Measurements from ENCODE around the gene ZDHHC14.

The ZDHHC14 gene

GRCh38 chr6:157471077-157471686 is 90.2 kb downstream of the ZDHHC14 start:
- DNase-seq, result no peak

GRCh38 chr6:157471895-157472686 is 91.1 kb downstream of the ZDHHC14 start:
- no peak for DNase-seq

GRCh38 chr6:157476797-157477196 is 95.8 kb downstream of the ZDHHC14 start:
- no peak for DNase-seq

GRCh38 chr6:157478926-157479325 is 97.9 kb downstream of the ZDHHC14 start:
- no peak for DNase-seq

GRCh38 chr6:157479464-157480303 is 98.7 kb downstream of the ZDHHC14 start:
- DNase-seq, result no peak

- DNase-seq, result no peak
Measured at GRCh38 chr6:157481189-157481864, 100.3 kb downstream of the ZDHHC14 start.

GRCh38 chr6:157481865-157482249 is 100.9 kb downstream of the ZDHHC14 start:
- DNase-seq, result no peak

- DNase-seq, result no peak
Measured at GRCh38 chr6:157483770-157484169, 102.8 kb downstream of the ZDHHC14 start.

GRCh38 chr6:157484181-157484580 is 103.2 kb downstream of the ZDHHC14 start:
- DNase-seq, result no peak

- no peak for DNase-seq
Measured at GRCh38 chr6:157486572-157486971, 105.6 kb downstream of the ZDHHC14 start.

GRCh38 chr6:157487110-157487773 is 106.3 kb downstream of the ZDHHC14 start:
- DNase-seq, result no peak

GRCh38 chr6:157488058-157488457 is 107.1 kb downstream of the ZDHHC14 start:
- no peak for DNase-seq

- no peak for DNase-seq
Measured at GRCh38 chr6:157488716-157489118, 107.7 kb downstream of the ZDHHC14 start.

- no peak for DNase-seq
Measured at GRCh38 chr6:157490611-157491269, 109.8 kb downstream of the ZDHHC14 start.

- DNase-seq, result no peak
Measured at GRCh38 chr6:157491571-157492232, 110.7 kb downstream of the ZDHHC14 start.

- no peak for DNase-seq
Measured at GRCh38 chr6:157492249-157492648, 111.3 kb downstream of the ZDHHC14 start.

- no peak for DNase-seq
Measured at GRCh38 chr6:157492741-157493140, 111.8 kb downstream of the ZDHHC14 start.

GRCh38 chr6:157493173-157493572 is 112.2 kb downstream of the ZDHHC14 start:
- no peak for DNase-seq

GRCh38 chr6:157493576-157493975 is 112.6 kb downstream of the ZDHHC14 start:
- no peak for DNase-seq

GRCh38 chr6:157494132-157494710 is 113.2 kb downstream of the ZDHHC14 start:
- DNase-seq, result no peak

- DNase-seq, result no peak
Measured at GRCh38 chr6:157496534-157497095, 115.6 kb downstream of the ZDHHC14 start.

Measured in NCI-H1092 (cell line).